ENCODE measurements around the gene BHLHE40. TPM values are rescaled to one million over a fixed set of nuclear protein-coding genes. Genes with fewer than 3 reads are reported as not detected.
A peak's percentile ranks its signal among the peaks of the same experiment; 100 is the strongest.

BHLHE40 gene
- total and polyA plus RNA-seq, 2 of the 13 experiments (the other 11 are each of a cell fraction or from before 2014, with no cell fraction given): 1.8 to 51.0 TPM

DNA sequence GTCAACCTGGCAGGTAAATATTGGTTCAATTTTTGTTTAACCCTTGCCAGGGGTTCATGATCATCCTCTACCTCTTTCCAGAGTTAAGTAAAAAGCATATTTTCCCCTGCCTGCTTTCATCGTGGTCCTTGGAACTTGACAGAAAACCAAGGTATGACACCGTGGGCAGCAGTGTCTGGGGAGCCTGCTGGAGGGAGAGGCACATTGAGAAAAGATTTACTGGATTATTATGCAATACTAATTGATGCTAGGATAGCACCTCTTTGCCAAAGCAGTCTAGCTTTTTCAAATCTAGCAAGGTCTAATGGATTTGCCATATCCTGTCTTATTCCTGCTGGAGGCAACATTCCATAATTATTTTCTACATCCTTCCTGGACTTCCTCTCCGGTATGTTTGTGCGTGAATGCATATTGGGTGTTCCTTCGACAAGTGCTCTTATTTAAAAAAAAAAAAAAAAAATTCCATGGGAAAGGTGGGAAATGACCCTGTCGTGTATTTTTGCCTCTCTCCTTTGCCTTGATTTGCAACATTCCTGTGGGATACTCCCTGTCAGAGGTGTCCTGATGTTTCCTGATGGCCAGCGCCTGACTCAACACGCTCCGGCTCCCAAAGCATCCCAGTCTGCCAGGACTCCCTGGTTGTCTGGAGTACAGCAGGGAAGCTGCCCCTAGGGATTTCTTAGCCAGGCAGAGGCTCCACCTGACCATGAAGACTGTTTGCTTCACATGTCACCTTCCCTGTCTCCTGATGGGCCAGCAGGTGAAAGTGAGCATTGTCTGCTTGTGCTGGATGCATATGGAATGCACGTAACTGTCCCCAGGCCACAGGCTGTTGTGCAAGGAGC, 6.3 kb downstream of the BHLHE40 start (continued):
- no peak for TF ChIP-seq ZNF607 (CRISPR knock-in tag; IDR thresholded peaks at IDR 0.05; ENCODE audit: borderline replicate concordance)
- peak; percentile 27 for TF ChIP-seq SKI (IDR thresholded peaks at IDR 0.05; ENCODE audit: partially characterized antibody)
- TF ChIP-seq ZFP1 (CRISPR knock-in tag; IDR thresholded peaks at IDR 0.05): no peak
- peak; percentile 66; the same call in 1 of the 2 replicates for TF ChIP-seq HDAC2 (CRISPR knock-in tag; IDR thresholded peaks at IDR 0.05)
- no peak for TF ChIP-seq AGO1 (IDR thresholded peaks at IDR 0.05; ENCODE audit: low read depth, low read length, poor library complexity, severe bottlenecking)
- TF ChIP-seq BRD4 (CRISPR knock-in tag; IDR thresholded peaks at IDR 0.05): no peak
- peak; percentile 13; the same call in 1 of the 2 replicates for TF ChIP-seq ZBED4 (CRISPR knock-in tag; IDR thresholded peaks at IDR 0.05; ENCODE audit: borderline replicate concordance)
- peak; percentile 51; the same call in 1 of the 2 replicates for TF ChIP-seq SMYD3 (CRISPR knock-in tag; IDR thresholded peaks at IDR 0.05)
- no peak for TF ChIP-seq NR1H2 (CRISPR knock-in tag; IDR thresholded peaks at IDR 0.05; ENCODE audit: borderline replicate concordance, low read depth)
- TF ChIP-seq PTBP1 (IDR thresholded peaks at IDR 0.05; ENCODE audit: low read depth, low read length, poor library complexity, severe bottlenecking): no peak
- TF ChIP-seq ZNF878 (CRISPR knock-in tag; IDR thresholded peaks at IDR 0.05): no peak
- no peak for TF ChIP-seq CSRNP1 (CRISPR knock-in tag; IDR thresholded peaks at IDR 0.05)
- TF ChIP-seq ZNF569 (CRISPR knock-in tag; IDR thresholded peaks at IDR 0.05; ENCODE audit: borderline replicate concordance): no peak
- no peak for TF ChIP-seq RFXAP (CRISPR knock-in tag; IDR thresholded peaks at IDR 0.05; ENCODE audit: borderline replicate concordance)
- peak; percentile 77 for TF ChIP-seq TMF1 (CRISPR knock-in tag; IDR thresholded peaks at IDR 0.05; ENCODE audit: low read depth)
- TF ChIP-seq PBX3 (CRISPR knock-in tag; IDR thresholded peaks at IDR 0.05; ENCODE audit: borderline replicate concordance): no peak
- no peak for TF ChIP-seq ZNF235 (CRISPR knock-in tag; IDR thresholded peaks at IDR 0.05; ENCODE audit: borderline replicate concordance)
- 0 out of 2 replicates have a peak, but pooled peaks have one; percentile 9 for TF ChIP-seq PPARG (CRISPR knock-in tag; conservative IDR thresholded peaks at IDR 0.05)
- no peak for TF ChIP-seq ZNF672 (CRISPR knock-in tag; IDR thresholded peaks at IDR 0.05)
- no peak for TF ChIP-seq RFXANK (CRISPR knock-in tag; IDR thresholded peaks at IDR 0.05)
- TF ChIP-seq BORCS8-MEF2B (CRISPR knock-in tag; IDR thresholded peaks at IDR 0.05): no peak
- no peak for TF ChIP-seq PLRG1 (conservative IDR thresholded peaks at IDR 0.05)
- TF ChIP-seq DRAP1 (CRISPR knock-in tag; IDR thresholded peaks at IDR 0.05): peak; percentile 20; the same call in 1 of the 2 replicates
- no peak for TF ChIP-seq ARNT2 (CRISPR knock-in tag; IDR thresholded peaks at IDR 0.05; ENCODE audit: low read depth)
